ENCODE results near the gene RNF220.

RNF220 gene

DNA sequence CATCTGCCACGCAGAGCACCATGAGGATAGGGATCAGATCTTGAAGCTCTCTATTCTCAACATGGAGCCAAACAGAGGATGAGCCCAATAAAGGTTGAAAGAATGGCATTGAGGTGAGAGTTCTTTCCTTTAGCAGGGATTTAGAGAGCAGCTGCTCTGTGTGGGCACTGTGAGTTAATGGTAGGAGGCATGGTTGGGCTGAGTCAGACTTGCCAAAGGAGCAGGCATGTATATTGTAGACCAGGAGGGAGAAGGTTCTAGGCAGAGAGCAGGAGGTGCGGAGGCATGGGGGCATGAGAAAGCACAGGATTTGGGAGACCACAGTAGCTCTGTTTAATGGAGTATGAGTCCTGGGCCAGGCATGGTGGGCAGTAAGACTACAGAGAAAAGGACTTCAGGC is 237.2 kb downstream of the RNF220 start:
- Histone ChIP-seq H2AFZ (ENCODE audit: low read length) (no peak overlapping the region), H3K36me3 (ENCODE audit: insufficient read depth, low read length) (peaks cover 99% of the 10 kb centered on the region; the same call in 1 of the 2 replicates), H3K4me1 (ENCODE audit: insufficient read depth, low read length, poor library complexity, severe bottlenecking) (no peaks in the 10 kb centered on the region), H4K20me1 (ENCODE audit: insufficient read depth, low read length, poor library complexity, severe bottlenecking) (no peaks in the 10 kb centered on the region), H3K4me2 (ENCODE audit: low read depth, low read length, poor library complexity, severe bottlenecking) (no peak overlapping the region), H3K9ac (ENCODE audit: low read depth, low read length, poor library complexity, severe bottlenecking) (no peak overlapping the region), H3F3A (ENCODE audit: low read depth) (no peaks in the 10 kb centered on the region), H3K9me3 (ENCODE audit: insufficient read depth, low read depth, low read length) (no peaks in the 10 kb centered on the region), H3K79me2 (ENCODE audit: insufficient read depth, low read length) (peaks cover 18% of the 10 kb centered on the region; the same call in 1 of the 2 replicates), H3K27me3 (ENCODE audit: insufficient read depth, low read length, poor library complexity, severe bottlenecking) (no peaks in the 10 kb centered on the region), H3K9me2 (replicated peaks; ENCODE audit: low read depth, low read length) (no peaks in the 10 kb centered on the region), H3K4me3 (ENCODE audit: low read length, poor library complexity, severe bottlenecking) (no peak overlapping the region)
- TF ChIP-seq EZH2phosphoT487 (IDR thresholded peaks at IDR 0.05; ENCODE audit: borderline replicate concordance), result no peak
- TF ChIP-seq, protein P1, sequence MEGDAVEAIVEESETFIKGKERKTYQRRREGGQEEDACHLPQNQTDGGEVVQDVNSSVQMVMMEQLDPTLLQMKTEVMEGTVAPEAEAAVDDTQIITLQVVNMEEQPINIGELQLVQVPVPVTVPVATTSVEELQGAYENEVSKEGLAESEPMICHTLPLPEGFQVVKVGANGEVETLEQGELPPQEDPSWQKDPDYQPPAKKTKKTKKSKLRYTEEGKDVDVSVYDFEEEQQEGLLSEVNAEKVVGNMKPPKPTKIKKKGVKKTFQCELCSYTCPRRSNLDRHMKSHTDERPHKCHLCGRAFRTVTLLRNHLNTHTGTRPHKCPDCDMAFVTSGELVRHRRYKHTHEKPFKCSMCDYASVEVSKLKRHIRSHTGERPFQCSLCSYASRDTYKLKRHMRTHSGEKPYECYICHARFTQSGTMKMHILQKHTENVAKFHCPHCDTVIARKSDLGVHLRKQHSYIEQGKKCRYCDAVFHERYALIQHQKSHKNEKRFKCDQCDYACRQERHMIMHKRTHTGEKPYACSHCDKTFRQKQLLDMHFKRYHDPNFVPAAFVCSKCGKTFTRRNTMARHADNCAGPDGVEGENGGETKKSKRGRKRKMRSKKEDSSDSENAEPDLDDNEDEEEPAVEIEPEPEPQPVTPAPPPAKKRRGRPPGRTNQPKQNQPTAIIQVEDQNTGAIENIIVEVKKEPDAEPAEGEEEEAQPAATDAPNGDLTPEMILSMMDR (conservative IDR thresholded peaks at IDR 0.05; ENCODE audit: low read length), result no peak

DNA sequence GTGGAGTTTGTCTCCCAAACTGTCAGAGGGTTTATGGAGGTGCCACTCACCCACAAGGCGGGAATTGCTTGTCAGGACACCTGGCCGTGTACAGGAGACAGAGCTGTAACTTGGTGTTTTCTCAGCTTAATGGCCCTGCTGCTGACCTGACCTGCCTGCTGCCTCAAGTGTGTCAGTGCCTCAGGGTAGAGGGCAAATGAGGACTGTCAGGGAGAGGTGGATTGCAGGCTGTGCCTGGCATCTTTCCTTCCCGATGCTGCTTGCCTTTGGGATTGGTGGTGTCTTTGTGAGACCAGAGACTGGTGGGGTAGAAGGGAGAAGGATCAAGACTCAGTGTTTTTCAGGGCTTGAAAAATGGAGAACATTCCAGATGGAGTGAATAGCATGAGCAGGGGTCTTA is 237.9 kb downstream of the RNF220 start:
- TF ChIP-seq, protein P1 (conservative IDR thresholded peaks at IDR 0.05; ENCODE audit: low read length), result no peak
- Histone ChIP-seq H3K36me3 (ENCODE audit: insufficient read depth, low read length) (peaks cover 99% of the 10 kb centered on the region; the same call in 1 of the 2 replicates), H3K79me2 (ENCODE audit: insufficient read depth, low read length) (peaks cover 11% of the 10 kb centered on the region; the same call in 1 of the 2 replicates)

DNA sequence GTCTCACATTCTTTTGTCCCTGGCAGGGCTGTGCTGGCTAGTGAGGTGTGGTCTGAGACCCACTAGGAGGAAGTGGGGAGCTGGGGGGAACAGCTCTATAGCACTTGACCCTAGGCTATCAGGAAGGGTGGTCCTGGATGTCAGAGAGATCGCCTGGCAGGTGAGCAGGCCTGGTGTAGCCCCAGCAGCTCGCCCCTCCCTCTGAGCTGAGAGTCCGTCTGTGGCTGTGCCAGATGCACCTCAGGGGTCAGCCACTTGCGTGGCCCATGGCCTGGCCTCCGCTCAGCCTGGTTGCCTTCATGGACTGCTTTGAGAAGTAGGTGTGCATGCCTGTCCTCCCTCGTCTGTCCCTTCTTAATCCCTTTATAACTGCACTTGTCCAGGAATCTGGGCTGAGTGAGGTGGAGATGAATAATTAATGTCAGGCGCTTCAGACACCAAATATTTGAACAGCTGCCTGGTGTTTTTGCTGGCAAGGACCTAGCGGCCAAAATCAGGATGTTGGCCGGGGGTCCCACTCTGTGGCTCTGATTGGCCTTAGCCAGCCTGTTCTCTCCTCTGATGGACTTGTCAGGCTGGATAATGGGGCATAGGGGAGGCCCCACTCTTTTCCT is 238.8 kb downstream of the RNF220 start:
- Histone ChIP-seq H3K9ac (ENCODE audit: low read depth, low read length, poor library complexity, severe bottlenecking) (no peak overlapping the region), H3K36me3 (ENCODE audit: insufficient read depth, low read length) (peaks cover 97% of the 10 kb centered on the region; the same call in 1 of the 2 replicates), H3K4me2 (ENCODE audit: low read depth, low read length, poor library complexity, severe bottlenecking) (no peak overlapping the region), H2AFZ (ENCODE audit: low read length) (no peak overlapping the region), H3K9me2 (replicated peaks; ENCODE audit: low read depth, low read length) (no peaks in the 10 kb centered on the region), H4K20me1 (ENCODE audit: insufficient read depth, low read length, poor library complexity, severe bottlenecking) (no peaks in the 10 kb centered on the region), H3F3A (ENCODE audit: low read depth) (no peaks in the 10 kb centered on the region), H3K9me3 (ENCODE audit: insufficient read depth, low read depth, low read length) (no peaks in the 10 kb centered on the region), H3K27me3 (ENCODE audit: insufficient read depth, low read length, poor library complexity, severe bottlenecking) (no peaks in the 10 kb centered on the region), H3K4me3 (ENCODE audit: low read length, poor library complexity, severe bottlenecking) (no peak overlapping the region), H3K4me1 (ENCODE audit: insufficient read depth, low read length, poor library complexity, severe bottlenecking) (no peaks in the 10 kb centered on the region), H3K79me2 (ENCODE audit: insufficient read depth, low read length) (peaks cover 5% of the 10 kb centered on the region; the same call in 1 of the 2 replicates)
- no peak for TF ChIP-seq EZH2phosphoT487 (IDR thresholded peaks at IDR 0.05; ENCODE audit: borderline replicate concordance)
- TF ChIP-seq, protein P1 (conservative IDR thresholded peaks at IDR 0.05; ENCODE audit: low read length), result no peak

More for the DNA sequence above, 237.9 kb downstream of the RNF220 start:
- Histone ChIP-seq H3K4me1 (ENCODE audit: insufficient read depth, low read length, poor library complexity, severe bottlenecking) (no peaks in the 10 kb centered on the region), H3K4me2 (ENCODE audit: low read depth, low read length, poor library complexity, severe bottlenecking) (no peak overlapping the region), H3F3A (ENCODE audit: low read depth) (no peaks in the 10 kb centered on the region), H3K4me3 (ENCODE audit: low read length, poor library complexity, severe bottlenecking) (no peak overlapping the region), H3K9me3 (ENCODE audit: insufficient read depth, low read depth, low read length) (no peaks in the 10 kb centered on the region), H2AFZ (ENCODE audit: low read length) (no peak overlapping the region), H4K20me1 (ENCODE audit: insufficient read depth, low read length, poor library complexity, severe bottlenecking) (no peaks in the 10 kb centered on the region), H3K27me3 (ENCODE audit: insufficient read depth, low read length, poor library complexity, severe bottlenecking) (no peaks in the 10 kb centered on the region), H3K9me2 (replicated peaks; ENCODE audit: low read depth, low read length) (no peaks in the 10 kb centered on the region), H3K9ac (ENCODE audit: low read depth, low read length, poor library complexity, severe bottlenecking) (no peak overlapping the region)
